Prostate gland (tissue), 2 donors: Measurements from ENCODE around the gene VPS39. TPM values are rescaled to one million over a fixed set of nuclear protein-coding genes. Genes with fewer than 3 reads are reported as not detected.

Experiments
- DNase-seq: peaks from one replicate; pipeline ENCODE4 v3.0.0-alpha.2; 2019; ENCODE audit warnings: low spot score
- H3K27ac ChIP-seq, 2 donors: fragments of 200-600 bp; sonication (generic); 2 replicates each; pipeline ENCODE4 v1.5.1; 2017 to 2019
- H3K27me3 ChIP-seq: fragments of 200-600 bp; sonication (generic); replicated peaks from 2 replicates; pipeline ENCODE4 v1.5.1; 2019; ENCODE audit not compliant: insufficient read depth
- H3K36me3 ChIP-seq, 2 donors: fragments of 200-600 bp; sonication (generic); 1 replicate in 1 of 2; 2 replicates in 1 of 2; pipeline versions ENCODE4 v1.5.1 to v1.8.1; 2017 to 2019
- H3K4me1 ChIP-seq: fragments of 200-600 bp; sonication (generic); replicated peaks from 2 replicates; pipeline ENCODE4 v1.5.1; 2019
- H3K4me3 ChIP-seq, 2 donors: fragments of 200-600 bp; sonication (generic); 2 replicates each; pipeline ENCODE4 v1.5.1; 2017 to 2019
- H3K9me3 ChIP-seq: fragments of 200-600 bp; sonication (generic); 2 replicates; pipeline ENCODE4 v1.5.1; 2017
- CTCF ChIP-seq, 4 experiments: fragments of 200-600 bp in 2 of 4; fragments of 450-650 bp in 2 of 4; sonication (generic) in 2 of 4; IDR thresholded peaks; 1 replicate in 3 of 4; 2 replicates in 1 of 4; pipeline ENCODE4 v1.5.1; 2016 to 2019; ENCODE audit warnings: antibody characterized with exemption in 4 of 4, mild to moderate bottlenecking in 2 of 4, moderate library complexity in 2 of 4
- POLR2A ChIP-seq: fragments of 450-650 bp; IDR thresholded peaks from one replicate; pipeline ENCODE4 v1.6.1; 2016; ENCODE audit warnings: antibody characterized with exemption, mild to moderate bottlenecking
- POLR2AphosphoS5 ChIP-seq: sonication (generic); formaldehyde crosslinking; IDR thresholded peaks from one replicate; pipeline ENCODE4 v1.6.1; 2017; ENCODE audit warnings: antibody characterized with exemption
- WGBS: methylation state at CpG from one replicate; pipeline ENCODE4 v1.1.5; 2018; 5-methylcytosine and 5-hydroxymethylcytosine counted together
- intact Hi-C: fragments of 100-400 bp; cut with DNase I; formaldehyde crosslinking; loops from one replicate; pipeline ENCODE4 v1.14.2; 2022
- total RNA-seq, 2 donors: library from RNA; depleted of rRNA; stranded (reverse); fragments of >200 nt; gene quantifications; one replicate each; pipeline ENCODE4 v1.1.0, GENCODE V29; 2016

The VPS39 gene
- total RNA-seq, 2 donors from 2014 or later, result 76.2 to 111 TPM

DNA sequence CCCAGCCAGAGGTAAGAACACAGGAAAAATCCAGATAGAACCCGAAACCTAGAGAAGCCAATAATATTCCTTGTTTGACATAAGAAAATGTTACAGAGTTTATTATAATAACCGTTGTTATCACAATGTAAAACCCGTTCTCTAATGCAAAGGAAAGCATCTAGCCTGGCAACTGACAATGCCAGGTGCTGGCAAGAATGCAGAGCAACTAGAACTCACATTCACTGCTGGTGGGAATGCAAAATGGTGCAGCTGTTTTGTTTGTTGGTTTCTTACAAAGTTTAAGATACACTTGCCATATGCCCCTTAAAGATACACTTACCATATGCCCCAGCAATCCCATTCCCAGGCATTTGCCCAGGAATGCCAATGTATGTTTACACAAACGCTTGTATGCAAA, 23.4 kb downstream of the VPS39 start:
- TF ChIP-seq CTCF (IDR thresholded peaks at IDR 0.05), result no peak
- no peak for TF ChIP-seq POLR2A
- TF ChIP-seq POLR2AphosphoS5, result no peak
- DNase-seq, result no peak
- H3K9me3 ChIP-seq, result no peaks in the 10 kb centered on the region
- WGBS, result 92% methylated on average over 4 of the region's 4 CpGs
- no peaks in the 10 kb centered on the region for H3K27me3 ChIP-seq
- no peak overlapping the region for H3K27ac ChIP-seq
- H3K4me1 ChIP-seq, result no peaks in the 10 kb centered on the region
- intact Hi-C loops, result no loop called here
- no peak overlapping the region for H3K4me3 ChIP-seq
- peaks cover 7 to 25% of the 10 kb centered on the region in 2 donors for H3K36me3 ChIP-seq

GRCh38 chr15:42184296-42184695, 23.8 kb downstream of the VPS39 start:
- Histone ChIP-seq H3K36me3 (peaks cover 7 to 25% of the 10 kb centered on the region in 2 donors), H3K4me3 (no peak overlapping the region), H3K27me3 (no peaks in the 10 kb centered on the region), H3K27ac (no peak overlapping the region), H3K9me3 (no peaks in the 10 kb centered on the region), H3K4me1 (no peaks in the 10 kb centered on the region)
- intact Hi-C loops, result no loop called here
- TF ChIP-seq POLR2A (no peak), CTCF (IDR thresholded peaks at IDR 0.05) (no peak), POLR2AphosphoS5 (no peak)
- WGBS, result 75% methylated on average over 5 of the region's 5 CpGs
- no peak for DNase-seq

DNA sequence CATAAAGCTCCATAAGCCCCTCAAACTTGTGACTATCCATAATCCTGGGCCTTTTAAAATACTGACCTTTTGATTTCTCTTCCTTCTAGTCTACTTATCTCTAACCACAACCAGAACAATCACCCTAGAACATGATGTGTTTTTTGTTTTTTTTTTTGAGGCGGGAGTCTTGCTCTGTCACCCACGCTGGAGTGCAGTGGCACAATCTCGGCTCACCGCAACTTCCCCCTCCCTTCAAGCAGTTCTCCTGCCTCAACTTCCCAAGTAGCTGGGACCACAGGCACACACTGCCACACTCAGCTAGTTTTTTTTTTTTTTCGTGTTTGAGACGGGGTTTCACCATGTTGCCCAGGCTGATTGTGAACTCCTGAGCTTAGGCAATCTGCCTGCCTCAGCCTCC, 25.1 kb downstream of the VPS39 start:
- intact Hi-C loops, result no loop called here
- TF ChIP-seq POLR2AphosphoS5 (no peak), CTCF (IDR thresholded peaks at IDR 0.05) (no peak), POLR2A (no peak)
- Histone ChIP-seq H3K4me1 (no peaks in the 10 kb centered on the region), H3K4me3 (no peak overlapping the region), H3K9me3 (no peaks in the 10 kb centered on the region), H3K27me3 (no peaks in the 10 kb centered on the region), H3K27ac (no peak overlapping the region), H3K36me3 (peaks cover 7 to 20% of the 10 kb centered on the region in 2 donors)
- no peak for DNase-seq
- 87% methylated on average over 6 of the region's 6 CpGs for WGBS

DNA sequence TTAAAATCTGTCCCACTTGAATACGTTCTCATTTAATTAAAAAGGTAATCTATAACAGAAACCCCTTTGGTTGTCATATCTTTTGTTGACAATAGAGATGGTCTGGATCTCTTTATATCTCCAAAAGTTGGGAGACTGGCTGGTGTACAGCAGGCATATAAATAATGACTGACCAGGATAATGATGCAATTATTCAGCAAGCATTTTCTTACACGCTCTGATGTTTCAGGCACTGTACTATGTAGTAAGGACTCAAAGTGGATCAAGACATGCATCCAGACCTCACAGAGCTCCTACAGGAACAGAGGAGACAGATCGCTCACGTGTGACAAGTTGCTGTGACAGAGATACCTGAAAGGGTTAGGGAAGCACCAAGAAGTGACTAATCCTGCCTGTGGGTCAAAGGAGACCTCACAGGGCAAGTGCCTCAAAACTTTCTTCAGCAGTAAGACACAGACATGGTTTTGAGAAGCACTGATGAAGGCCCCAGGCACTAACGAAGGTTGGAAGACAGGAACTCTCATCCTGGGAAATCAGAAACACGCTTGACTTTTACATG, 25.7 kb downstream of the VPS39 start:
- H3K27me3 ChIP-seq, result no peaks in the 10 kb centered on the region
- H3K27ac ChIP-seq, result no peak overlapping the region
- H3K9me3 ChIP-seq, result no peaks in the 10 kb centered on the region
- H3K4me1 ChIP-seq, result no peaks in the 10 kb centered on the region
- no peak overlapping the region for H3K4me3 ChIP-seq
- no peak for DNase-seq
- 87% methylated on average over 6 of the region's 6 CpGs for WGBS
- intact Hi-C loops, result no loop called here
- TF ChIP-seq POLR2A, result no peak
- TF ChIP-seq CTCF (IDR thresholded peaks at IDR 0.05), result no peak
- H3K36me3 ChIP-seq, result peaks cover 7 to 15% of the 10 kb centered on the region in 2 donors

- peak; percentile 58 for DNase-seq
- WGBS, result 51% methylated on average over 2 of the region's 2 CpGs
- peaks cover 0 to 3% of the 10 kb centered on the region in 2 donors for H3K36me3 ChIP-seq
- H3K9me3 ChIP-seq, result no peaks in the 10 kb centered on the region
- peak overlapping the region; percentile 5 to 15 for H3K27ac ChIP-seq
- no peaks in the 10 kb centered on the region for H3K27me3 ChIP-seq
- H3K4me3 ChIP-seq, result no peak overlapping the region
- intact Hi-C loops, result no loop called here
- no peaks in the 10 kb centered on the region for H3K4me1 ChIP-seq
- TF ChIP-seq POLR2A (no peak), POLR2AphosphoS5 (peak; percentile 65)
Measured at GRCh38 chr15:42178056-42178455, 30.0 kb downstream of the VPS39 start.
